Hematopoietic multipotent progenitor cell (in vitro differentiated cells): ENCODE results near the gene SPANXN2. TPM values are rescaled to one million over a fixed set of nuclear protein-coding genes. Genes with fewer than 3 reads are reported as not detected.
"Not testable (repeated sequence)": the region's sequence is repeated elsewhere in the genome, so short reads cannot be mapped to it uniquely, and the experiment has no call there.

Source experiments
- DNase-seq, 3 donors: peaks; one replicate each; pipeline ENCODE4 v3.0.0-alpha.2; 2011 to 2015; ENCODE audit warnings: low read depth in 2 of 3, low spot score in 2 of 3
- total RNA-seq: library from RNA; depleted of rRNA; stranded (reverse); fragments of >200 nt; gene quantifications from one replicate; pipeline ENCODE4 v1.2.3, GENCODE V29; 2012

The SPANXN2 gene
- total RNA-seq, result not detected

GRCh38 chrX:143720652-143721051, at the start of gene SPANXN2:
Gene SPANXN2 (minus strand): TSS chrX:143720752. CDS start chrX:143720668, 84 bp downstream.
- DNase-seq, result not testable (repeated sequence)

- DNase-seq, result no peak
These were observed 48.4 kb upstream of the SPANXN2 start for GRCh38 chrX:143768976-143769375.

- DNase-seq, result not testable (repeated sequence)
These were observed 47.2 kb upstream of the SPANXN2 start for GRCh38 chrX:143767789-143768188.

GRCh38 chrX:143757887-143758286, 37.3 kb upstream of the SPANXN2 start:
- no peak for DNase-seq

- no peak for DNase-seq
These were observed 36.8 kb upstream of the SPANXN2 start for GRCh38 chrX:143757375-143757774.

- no peak for DNase-seq
These were observed 33.6 kb upstream of the SPANXN2 start for GRCh38 chrX:143754183-143754582.

- no peak for DNase-seq
These were observed 13.3 kb upstream of the SPANXN2 start for GRCh38 chrX:143733866-143734265.

- no peak for DNase-seq
These were observed 5.7 kb upstream of the SPANXN2 start for GRCh38 chrX:143726296-143726695.

- DNase-seq, result no peak
These were observed 19.1 kb downstream of the SPANXN2 start for GRCh38 chrX:143701460-143701859.

- DNase-seq, result no peak
These were observed 25.7 kb downstream of the SPANXN2 start for GRCh38 chrX:143694885-143695284.

GRCh38 chrX:143683486-143683885, 37.1 kb downstream of the SPANXN2 start:
- no peak for DNase-seq

GRCh38 chrX:143674926-143675325, 45.6 kb downstream of the SPANXN2 start:
- no peak for DNase-seq

GRCh38 chrX:143669395-143669794, 51.2 kb downstream of the SPANXN2 start:
- peak in 1 of 3 donors; percentile 7 for DNase-seq

- peak in 1 of 3 donors; percentile 21 for DNase-seq
These were observed 56.2 kb downstream of the SPANXN2 start for GRCh38 chrX:143664302-143664701.

GRCh38 chrX:143663755-143664154, 56.8 kb downstream of the SPANXN2 start:
- DNase-seq, result no peak

Other genes with a start within 250 kb of the SPANXN2 start
- not detected for gene SPANXN3, start 203.3 kb downstream of the SPANXN2 start, total RNA-seq
- gene SLITRK4, start 84.7 kb downstream of the SPANXN2 start, total RNA-seq, result 1.1 TPM
- not detected for gene UBE2NL, start 163.3 kb upstream of the SPANXN2 start, total RNA-seq